Activated B cell treated with CpG ODN at 0.5 μM for 24 hours (primary cell): ENCODE results near the gene HPSE2. TPM values are rescaled to one million over a fixed set of nuclear protein-coding genes. Genes with fewer than 3 reads are reported as not detected.

ENCODE experiments used
- ATAC-seq: fragments of 200-7000 bp; cut with Tn5 transposase; one replicate; pipeline ENCODE4 v1.10.0; 2021; ENCODE audit warnings: low read depth, mild to moderate bottlenecking, moderate library complexity
- CTCF ChIA-PET: fragments of 350-600 bp; sonication (Branson Sonifier 250); formaldehyde crosslinking; loops from one replicate; lab custom pipeline; 2021; ENCODE audit warnings: antibody characterized with exemption; lab: Charles Lee
- POLR2A ChIA-PET: fragments of 350-600 bp; sonication (Branson Sonifier 250); formaldehyde crosslinking; loops from one replicate; lab custom pipeline; 2021; ENCODE audit warnings: antibody characterized with exemption; lab: Charles Lee
- DNase-seq: peaks from one replicate; pipeline ENCODE4 v3.0.0; 2022
- H3K27ac Mint-ChIP-seq: one replicate; pipeline ENCODE4 v1.8.0; 2020; ENCODE audit warnings: mixed read lengths
- H3K27me3 Mint-ChIP-seq: one replicate; pipeline ENCODE4 v1.8.0; 2021; ENCODE audit warnings: mixed read lengths
- H3K36me3 Mint-ChIP-seq: one replicate; pipeline ENCODE4 v1.8.0; 2021; ENCODE audit warnings: low read depth, mixed read lengths
- H3K4me1 Mint-ChIP-seq: one replicate; pipeline ENCODE4 v1.8.0; 2021; ENCODE audit warnings: mixed read lengths
- H3K4me3 Mint-ChIP-seq: one replicate; pipeline ENCODE4 v1.8.0; 2020; ENCODE audit warnings: mild to moderate bottlenecking, mixed read lengths
- H3K9me3 Mint-ChIP-seq: one replicate; pipeline ENCODE4 v1.8.0; 2020; ENCODE audit warnings: mixed read lengths
- intact Hi-C: fragments of 100-400 bp; cut with micrococcal nuclease; formaldehyde crosslinking; loops from one replicate; pipeline ENCODE4 v1.15.1; 2024
- total RNA-seq: library from RNA; stranded (reverse); gene quantifications from 2 replicates; pipeline ENCODE4 v1.2.3, GENCODE V29; 2022
- TF ChIP-seq, protein P1 (sequence below): fragments of 200-600 bp; IDR thresholded peaks from one replicate; pipeline ENCODE4 v1.8.0; 2022; ENCODE audit warnings: antibody characterized with exemption, mild to moderate bottlenecking

HPSE2 gene
- total RNA-seq, 1 donor from 2014 or later, result not detected

DNA sequence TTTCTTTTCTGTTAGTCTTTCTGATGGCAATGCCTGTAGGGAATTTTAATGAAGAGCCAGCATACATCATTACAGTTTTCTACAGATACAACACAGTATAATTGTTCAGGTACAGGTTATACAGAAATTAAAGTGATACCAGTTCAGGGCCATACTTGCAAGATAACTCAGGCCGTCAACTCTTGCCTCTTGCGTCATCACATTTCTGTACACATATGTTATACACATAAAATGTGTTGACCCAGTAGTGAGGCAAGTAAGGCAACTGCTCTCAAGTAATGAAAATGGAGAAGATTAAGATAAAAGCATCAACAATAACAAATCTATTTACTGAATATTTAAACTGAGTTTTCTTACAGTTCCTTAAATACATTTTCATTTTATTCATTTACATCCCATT is 317.8 kb downstream of the HPSE2 start:
- Mint-ChIP-seq H3K4me1 (no peaks in the 10 kb centered on the region), H3K4me3 (no peak overlapping the region), H3K27ac (no peak overlapping the region), H3K27me3 (no peaks in the 10 kb centered on the region), H3K9me3 (no peaks in the 10 kb centered on the region), H3K36me3 (no peaks in the 10 kb centered on the region)
- DNase-seq, result no peak
- ChIA-PET CTCF (no interaction called here), POLR2A (no interaction called here)
- TF ChIP-seq, protein P1, sequence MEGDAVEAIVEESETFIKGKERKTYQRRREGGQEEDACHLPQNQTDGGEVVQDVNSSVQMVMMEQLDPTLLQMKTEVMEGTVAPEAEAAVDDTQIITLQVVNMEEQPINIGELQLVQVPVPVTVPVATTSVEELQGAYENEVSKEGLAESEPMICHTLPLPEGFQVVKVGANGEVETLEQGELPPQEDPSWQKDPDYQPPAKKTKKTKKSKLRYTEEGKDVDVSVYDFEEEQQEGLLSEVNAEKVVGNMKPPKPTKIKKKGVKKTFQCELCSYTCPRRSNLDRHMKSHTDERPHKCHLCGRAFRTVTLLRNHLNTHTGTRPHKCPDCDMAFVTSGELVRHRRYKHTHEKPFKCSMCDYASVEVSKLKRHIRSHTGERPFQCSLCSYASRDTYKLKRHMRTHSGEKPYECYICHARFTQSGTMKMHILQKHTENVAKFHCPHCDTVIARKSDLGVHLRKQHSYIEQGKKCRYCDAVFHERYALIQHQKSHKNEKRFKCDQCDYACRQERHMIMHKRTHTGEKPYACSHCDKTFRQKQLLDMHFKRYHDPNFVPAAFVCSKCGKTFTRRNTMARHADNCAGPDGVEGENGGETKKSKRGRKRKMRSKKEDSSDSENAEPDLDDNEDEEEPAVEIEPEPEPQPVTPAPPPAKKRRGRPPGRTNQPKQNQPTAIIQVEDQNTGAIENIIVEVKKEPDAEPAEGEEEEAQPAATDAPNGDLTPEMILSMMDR, result no peak
- intact Hi-C loops, result no loop called here
- ATAC-seq, result no peak

DNA sequence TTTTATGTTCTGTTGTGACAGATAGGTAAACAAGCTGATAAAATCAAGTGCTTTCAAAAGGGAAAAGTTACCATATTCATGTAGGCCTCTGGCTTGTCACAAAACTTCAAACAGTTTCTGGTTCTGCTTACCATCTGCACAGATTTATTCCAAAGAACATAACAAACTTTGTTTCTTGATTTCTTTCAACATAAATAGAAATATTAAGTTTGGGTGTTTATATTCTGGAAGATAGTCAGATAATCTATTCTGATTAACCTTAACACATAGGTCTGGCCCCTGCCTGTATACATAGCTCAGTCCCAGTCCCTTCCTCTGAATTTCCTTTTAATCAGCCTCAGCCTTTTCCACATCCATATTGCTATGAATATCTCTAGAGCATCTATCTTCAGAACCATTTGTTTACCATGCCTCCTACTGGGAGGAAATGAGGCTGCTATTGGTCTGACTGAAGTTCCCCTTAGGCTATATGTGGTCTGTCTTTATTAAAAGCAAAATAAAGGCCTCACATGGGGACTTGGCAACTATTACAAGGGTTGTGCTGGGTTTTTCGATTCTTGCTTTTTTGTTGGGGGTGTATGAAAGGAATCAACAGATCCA is 319.0 kb downstream of the HPSE2 start:
- H3K4me3 Mint-ChIP-seq, result no peak overlapping the region
- H3K36me3 Mint-ChIP-seq, result no peaks in the 10 kb centered on the region
- no peaks in the 10 kb centered on the region for H3K27me3 Mint-ChIP-seq
- TF ChIP-seq, protein P1, result no peak
- no peaks in the 10 kb centered on the region for H3K9me3 Mint-ChIP-seq
- ATAC-seq (no peak), DNase-seq (no peak)
- no peak overlapping the region for H3K27ac Mint-ChIP-seq
- ChIA-PET CTCF (no interaction called here), POLR2A (no interaction called here)
- H3K4me1 Mint-ChIP-seq, result no peaks in the 10 kb centered on the region
- intact Hi-C loops, result no loop called here

DNA sequence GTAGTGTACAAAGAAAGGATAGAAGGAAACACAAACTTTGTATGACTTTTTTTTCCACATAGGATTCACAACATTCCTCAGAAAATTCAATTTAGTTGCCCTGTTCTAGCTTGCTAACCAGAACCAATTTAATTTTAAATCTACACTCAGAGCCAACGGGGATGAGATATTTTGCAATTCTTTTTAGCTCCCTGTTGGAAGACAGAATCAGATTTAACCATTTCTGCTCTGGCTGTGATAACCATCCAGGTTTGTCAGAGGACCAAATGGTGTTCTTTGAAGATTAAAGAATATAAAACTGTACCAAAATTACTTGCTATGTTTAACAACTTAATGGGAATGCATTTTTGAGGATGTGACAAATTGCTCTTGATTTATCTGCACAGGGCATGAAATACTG is 319.7 kb downstream of the HPSE2 start:
- Mint-ChIP-seq H3K27ac (no peak overlapping the region), H3K27me3 (no peaks in the 10 kb centered on the region), H3K36me3 (no peaks in the 10 kb centered on the region), H3K9me3 (no peaks in the 10 kb centered on the region), H3K4me3 (no peak overlapping the region), H3K4me1 (no peaks in the 10 kb centered on the region)
- no peak for ATAC-seq
- DNase-seq, result no peak
- CTCF ChIA-PET, result no interaction called here
- intact Hi-C loops, result no loop called here
- TF ChIP-seq, protein P1, result no peak
- POLR2A ChIA-PET, result no interaction called here

DNA sequence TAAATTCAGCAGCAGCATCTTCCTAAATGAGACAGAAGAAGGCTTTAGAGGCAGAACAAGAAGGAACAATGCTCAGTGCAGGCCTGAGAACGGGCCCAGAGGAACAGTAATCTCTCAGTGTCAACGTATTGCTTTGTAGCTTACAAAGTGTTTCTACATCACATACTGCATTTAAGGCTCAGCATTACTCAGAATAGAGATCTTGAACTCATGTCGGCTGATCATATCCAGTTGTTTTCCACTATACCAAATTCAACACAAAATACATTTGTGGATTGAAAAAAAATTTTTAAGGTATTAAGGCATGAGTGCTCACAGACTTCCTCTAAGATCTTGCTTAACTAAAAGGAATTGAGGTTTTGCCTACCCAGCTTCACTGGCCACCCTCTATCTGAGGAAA is 325.1 kb downstream of the HPSE2 start:
- H3K4me1 Mint-ChIP-seq, result no peaks in the 10 kb centered on the region
- ChIA-PET POLR2A (no interaction called here), CTCF (no interaction called here)
- no peak overlapping the region for H3K4me3 Mint-ChIP-seq
- H3K9me3 Mint-ChIP-seq, result no peaks in the 10 kb centered on the region
- DNase-seq (no peak), ATAC-seq (no peak)
- no peaks in the 10 kb centered on the region for H3K27me3 Mint-ChIP-seq
- no peak overlapping the region for H3K27ac Mint-ChIP-seq
- TF ChIP-seq, protein P1, result no peak
- intact Hi-C loops, result no loop called here
- H3K36me3 Mint-ChIP-seq, result no peaks in the 10 kb centered on the region

DNA sequence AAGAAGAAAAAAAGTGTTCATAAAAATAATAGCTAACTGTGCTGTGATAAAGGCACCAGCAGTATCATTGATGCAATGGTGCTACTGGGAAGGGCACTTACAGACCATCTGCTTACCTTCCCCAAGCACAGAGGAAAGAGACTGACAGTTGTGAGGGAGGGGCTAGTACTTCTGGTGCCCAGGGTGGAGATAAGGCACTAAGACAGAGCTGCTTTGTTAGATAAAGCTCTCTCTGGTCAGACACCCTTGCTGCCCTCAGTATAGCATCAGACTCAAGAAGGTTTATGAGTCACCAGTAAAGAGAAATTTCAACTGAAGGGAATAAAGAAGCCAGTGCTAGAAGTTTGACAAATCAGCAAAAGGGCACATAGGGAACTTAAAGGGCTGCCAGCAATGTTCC is 325.6 kb downstream of the HPSE2 start:
- H3K4me1 Mint-ChIP-seq, result no peaks in the 10 kb centered on the region
- no peaks in the 10 kb centered on the region for H3K27me3 Mint-ChIP-seq
- ChIA-PET CTCF (no interaction called here), POLR2A (no interaction called here)
- ATAC-seq (no peak), DNase-seq (no peak)
- no peak overlapping the region for H3K27ac Mint-ChIP-seq
- TF ChIP-seq, protein P1, result no peak
- no peak overlapping the region for H3K4me3 Mint-ChIP-seq
- no peaks in the 10 kb centered on the region for H3K9me3 Mint-ChIP-seq
- H3K36me3 Mint-ChIP-seq, result no peaks in the 10 kb centered on the region
- intact Hi-C loops, result no loop called here
